Gastroesophageal sphincter (tissue), 4 donors: Measurements from ENCODE around the gene PLK1. TPM values are rescaled to one million over a fixed set of nuclear protein-coding genes. Genes with fewer than 3 reads are reported as not detected.
"Not testable (repeated sequence)": the region's sequence is repeated elsewhere in the genome, so short reads cannot be mapped to it uniquely, and the experiment has no call there.

Experiments used
- ATAC-seq: fragments of 150-250 bp; one replicate; pipeline ENCODE4 v1.9.1; 2016; ENCODE audit warnings: mild to moderate bottlenecking, moderate library complexity
- H3K27ac ChIP-seq, 4 donors: fragments of 200-600 bp; sonication (generic) in 3 of 4; 1 replicate in 3 of 4; 2 replicates in 1 of 4; pipeline ENCODE4 v1.5.1; 2016 to 2019
- H3K27me3 ChIP-seq: fragments of 200-600 bp; sonication (generic); one replicate; pipeline ENCODE4 v1.5.1; 2019
- H3K36me3 ChIP-seq, 2 donors: fragments of 200-600 bp; sonication (generic); one replicate each; pipeline ENCODE4 v1.5.1; 2019; ENCODE audit warnings: control low read depth in 1 of 2
- H3K4me1 ChIP-seq, 3 donors: fragments of 200-600 bp; sonication (generic); 1 replicate in 2 of 3; 2 replicates in 1 of 3; pipeline ENCODE4 v1.5.1; 2016 to 2019; ENCODE audit warnings: control low read depth in 2 of 3
- H3K4me3 ChIP-seq, 2 donors: fragments of 200-600 bp; sonication (generic); one replicate each; pipeline ENCODE4 v1.5.1; 2019; ENCODE audit warnings: mild to moderate bottlenecking in 1 of 2, moderate library complexity in 1 of 2
- H3K9me3 ChIP-seq, 3 donors: fragments of 200-600 bp; sonication (generic); one replicate each; pipeline ENCODE4 v1.5.1; 2017 to 2019; ENCODE audit warnings: control low read depth in 2 of 3
- EP300 ChIP-seq: sonication (generic); formaldehyde crosslinking; IDR thresholded peaks from one replicate; pipeline ENCODE4 v1.6.1; 2017; ENCODE audit warnings: antibody characterized with exemption, mild to moderate bottlenecking
- POLR2A ChIP-seq, 2 donors: fragments of 450-650 bp; IDR thresholded peaks; one replicate each; pipeline ENCODE4 v1.6.1; 2017; ENCODE audit warnings: antibody characterized with exemption in 2 of 2, mild to moderate bottlenecking in 2 of 2, moderate library complexity in 1 of 2
- POLR2AphosphoS5 ChIP-seq: sonication (generic); formaldehyde crosslinking; IDR thresholded peaks from one replicate; pipeline ENCODE4 v1.6.1; 2017; ENCODE audit warnings: antibody characterized with exemption
- WGBS, 2 donors: methylation state at CpG; one replicate each; pipeline ENCODE4 v1.1.5; 2018; ENCODE audit warnings: low coverage in 1 of 2; 5-methylcytosine and 5-hydroxymethylcytosine counted together
- total RNA-seq, 4 donors: library from RNA; depleted of rRNA; stranded (reverse); fragments of >200 nt; gene quantifications; one replicate each; pipeline ENCODE4 v1.1.0, GENCODE V29; 2016
- TF ChIP-seq, protein P1 (sequence below), 4 experiments: fragments of 200-600 bp in 2 of 4; fragments of 450-650 bp in 2 of 4; sonication (generic) in 1 of 4; IDR thresholded peaks; one replicate each; pipeline ENCODE4 v1.5.1; 2017 to 2019; ENCODE audit warnings: antibody characterized with exemption in 4 of 4, mild to moderate bottlenecking in 2 of 4, moderate library complexity in 2 of 4

The PLK1 gene
- total RNA-seq, 4 donors from 2014 or later: 0.94 to 3.3 (median 1.3) TPM

DNA sequence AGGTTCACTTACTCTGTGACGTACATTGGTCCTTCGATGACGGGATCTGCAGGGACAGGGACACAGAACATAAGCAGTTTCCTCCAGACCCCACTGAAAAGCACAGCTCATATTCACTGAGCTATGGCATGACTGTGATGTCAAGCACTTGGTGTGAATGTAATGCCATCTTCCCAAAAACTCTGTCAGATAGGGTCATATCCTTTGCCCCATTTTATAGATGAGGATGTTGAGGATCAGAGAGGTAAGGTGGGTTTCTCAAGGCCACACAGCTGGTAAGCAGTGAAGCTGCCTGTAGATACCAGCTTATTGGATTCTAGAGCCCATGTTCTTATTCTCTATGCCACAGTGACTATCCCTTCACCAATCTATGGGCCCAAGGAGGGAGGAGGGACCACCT is 31.8 kb downstream of the PLK1 start:
- Histone ChIP-seq H3K36me3 (no peaks in the 10 kb centered on the region), H3K4me3 (no peak overlapping the region), H3K27ac (no peak overlapping the region), H3K27me3 (peaks cover 69% of the 10 kb centered on the region), H3K4me1 (no peaks in the 10 kb centered on the region), H3K9me3 (peaks cover 0 to 30% (median 0%) of the 10 kb centered on the region in 3 donors)
- no peak for ATAC-seq
- TF ChIP-seq, protein P1, sequence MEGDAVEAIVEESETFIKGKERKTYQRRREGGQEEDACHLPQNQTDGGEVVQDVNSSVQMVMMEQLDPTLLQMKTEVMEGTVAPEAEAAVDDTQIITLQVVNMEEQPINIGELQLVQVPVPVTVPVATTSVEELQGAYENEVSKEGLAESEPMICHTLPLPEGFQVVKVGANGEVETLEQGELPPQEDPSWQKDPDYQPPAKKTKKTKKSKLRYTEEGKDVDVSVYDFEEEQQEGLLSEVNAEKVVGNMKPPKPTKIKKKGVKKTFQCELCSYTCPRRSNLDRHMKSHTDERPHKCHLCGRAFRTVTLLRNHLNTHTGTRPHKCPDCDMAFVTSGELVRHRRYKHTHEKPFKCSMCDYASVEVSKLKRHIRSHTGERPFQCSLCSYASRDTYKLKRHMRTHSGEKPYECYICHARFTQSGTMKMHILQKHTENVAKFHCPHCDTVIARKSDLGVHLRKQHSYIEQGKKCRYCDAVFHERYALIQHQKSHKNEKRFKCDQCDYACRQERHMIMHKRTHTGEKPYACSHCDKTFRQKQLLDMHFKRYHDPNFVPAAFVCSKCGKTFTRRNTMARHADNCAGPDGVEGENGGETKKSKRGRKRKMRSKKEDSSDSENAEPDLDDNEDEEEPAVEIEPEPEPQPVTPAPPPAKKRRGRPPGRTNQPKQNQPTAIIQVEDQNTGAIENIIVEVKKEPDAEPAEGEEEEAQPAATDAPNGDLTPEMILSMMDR (IDR thresholded peaks at IDR 0.05): no peak
- no peak for TF ChIP-seq EP300
- TF ChIP-seq POLR2AphosphoS5: no peak
- no peak for TF ChIP-seq POLR2A (IDR thresholded peaks at IDR 0.05)
- WGBS, 2 donors: 95% methylated on average over 3 of the region's 3 CpGs; no CpG with 5 or more reads in 1 of the 2 donors

DNA sequence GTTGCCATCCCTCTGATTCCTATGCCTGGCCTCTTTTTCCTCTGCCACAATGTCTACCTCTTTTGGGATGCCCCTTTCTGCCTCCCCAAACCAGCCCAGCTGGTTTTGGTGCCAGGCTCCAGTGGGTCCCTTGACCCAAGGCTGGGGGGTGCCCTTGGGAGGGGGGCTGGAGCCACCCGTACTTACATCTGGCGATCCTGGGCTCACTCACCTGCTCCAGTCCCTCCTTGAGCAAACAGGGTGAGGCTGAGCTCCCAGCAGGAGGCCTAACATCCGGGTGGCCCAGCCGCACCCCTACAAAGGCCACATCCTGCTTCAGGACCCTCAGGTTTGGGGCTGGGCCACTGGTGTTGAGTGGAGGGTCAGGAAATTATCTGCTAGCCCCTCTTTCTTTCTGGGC is 33.1 kb downstream of the PLK1 start:
- no CpG with 5 or more reads among the region's 4 CpGs for WGBS, 2 donors
- Histone ChIP-seq H3K27ac (no peak overlapping the region), H3K9me3 (peaks cover 0 to 30% (median 0%) of the 10 kb centered on the region in 3 donors), H3K4me3 (no peak overlapping the region), H3K27me3 (peaks cover 67% of the 10 kb centered on the region), H3K36me3 (no peaks in the 10 kb centered on the region), H3K4me1 (no peaks in the 10 kb centered on the region)
- TF ChIP-seq POLR2AphosphoS5: no peak
- TF ChIP-seq, protein P1 (IDR thresholded peaks at IDR 0.05): no peak
- no peak for TF ChIP-seq POLR2A (IDR thresholded peaks at IDR 0.05)
- no peak for TF ChIP-seq EP300
- no peak for ATAC-seq

DNA sequence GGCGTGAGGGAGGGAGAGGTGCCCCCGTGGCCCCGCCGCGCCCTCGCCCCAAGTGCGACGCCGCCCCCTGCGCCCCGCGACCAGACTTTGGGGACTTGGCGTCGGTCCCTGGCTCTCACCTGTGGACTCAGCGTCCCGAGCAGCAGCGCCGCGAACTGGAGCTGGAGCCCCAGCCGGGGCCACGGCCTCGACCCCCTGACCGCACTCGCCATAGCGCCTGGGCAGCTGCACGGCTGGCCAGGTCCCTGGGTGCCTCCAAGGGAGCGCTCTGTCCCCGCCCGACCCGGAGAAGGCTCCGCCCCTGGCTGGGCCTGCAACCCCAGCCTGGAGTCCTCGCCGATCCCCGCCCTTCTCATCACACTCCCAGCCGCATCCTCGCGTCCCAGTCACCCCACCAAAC is 34.3 kb downstream of the PLK1 start, which contains the start of gene ERN2:
TSS of gene ERN2 (minus strand) at position 247 of the 400 bp plus-strand sequence. CDS start at position 212, 35 bp downstream.
- H3K4me3 ChIP-seq: no peak within 1 kb of the TSS
- peaks cover 69% of the 10 kb centered on the region for H3K27me3 ChIP-seq

DNA sequence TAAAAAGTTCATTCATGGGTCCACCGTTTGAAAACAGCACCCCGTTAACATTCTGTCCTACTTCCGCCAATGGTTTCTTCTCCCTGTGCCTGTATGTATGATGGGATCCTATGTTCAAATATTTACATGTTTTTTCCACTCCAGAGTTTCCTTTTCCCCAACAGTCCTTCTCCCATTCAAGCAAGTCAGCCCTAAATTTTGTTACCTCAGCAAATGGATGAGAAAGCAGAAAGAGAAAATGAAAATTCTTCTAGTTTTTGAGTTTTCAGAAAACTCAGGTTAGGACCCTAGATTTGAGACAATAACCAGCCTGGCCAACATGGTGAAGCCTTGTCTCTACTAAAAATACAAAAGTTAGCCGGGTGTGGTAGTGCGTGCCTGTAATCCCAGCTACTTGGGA is 37.8 kb downstream of the PLK1 start:
- Histone ChIP-seq H3K4me3 (no peak overlapping the region), H3K27ac (no peak overlapping the region), H3K9me3 (no peaks in the 10 kb centered on the region), H3K4me1 (no peaks in the 10 kb centered on the region), H3K27me3 (peaks cover 72% of the 10 kb centered on the region), H3K36me3 (no peaks in the 10 kb centered on the region)
- no peak for TF ChIP-seq POLR2AphosphoS5
- TF ChIP-seq EP300: no peak
- no peak for TF ChIP-seq POLR2A (IDR thresholded peaks at IDR 0.05)
- TF ChIP-seq, protein P1 (IDR thresholded peaks at IDR 0.05): no peak
- no peak for ATAC-seq
- 83 to 88% methylated on average over 5 of the region's 5 CpGs for WGBS, 2 donors

More for the DNA sequence above, 34.3 kb downstream of the PLK1 start, which contains the start of gene ERN2:
- Histone ChIP-seq H3K9me3 (peaks cover 0 to 30% (median 0%) of the 10 kb centered on the region in 3 donors), H3K36me3 (no peaks in the 10 kb centered on the region), H3K27ac (no peak within 1 kb of the TSS), H3K4me1 (no peaks in the 10 kb centered on the region)
- WGBS, 2 donors: no CpG with 5 or more reads among the region's 37 CpGs
- ATAC-seq: no peak
- TF ChIP-seq POLR2A (IDR thresholded peaks at IDR 0.05): no peak
- no peak for TF ChIP-seq POLR2AphosphoS5
- TF ChIP-seq, protein P1 (IDR thresholded peaks at IDR 0.05): no peak
- no peak for TF ChIP-seq EP300

DNA sequence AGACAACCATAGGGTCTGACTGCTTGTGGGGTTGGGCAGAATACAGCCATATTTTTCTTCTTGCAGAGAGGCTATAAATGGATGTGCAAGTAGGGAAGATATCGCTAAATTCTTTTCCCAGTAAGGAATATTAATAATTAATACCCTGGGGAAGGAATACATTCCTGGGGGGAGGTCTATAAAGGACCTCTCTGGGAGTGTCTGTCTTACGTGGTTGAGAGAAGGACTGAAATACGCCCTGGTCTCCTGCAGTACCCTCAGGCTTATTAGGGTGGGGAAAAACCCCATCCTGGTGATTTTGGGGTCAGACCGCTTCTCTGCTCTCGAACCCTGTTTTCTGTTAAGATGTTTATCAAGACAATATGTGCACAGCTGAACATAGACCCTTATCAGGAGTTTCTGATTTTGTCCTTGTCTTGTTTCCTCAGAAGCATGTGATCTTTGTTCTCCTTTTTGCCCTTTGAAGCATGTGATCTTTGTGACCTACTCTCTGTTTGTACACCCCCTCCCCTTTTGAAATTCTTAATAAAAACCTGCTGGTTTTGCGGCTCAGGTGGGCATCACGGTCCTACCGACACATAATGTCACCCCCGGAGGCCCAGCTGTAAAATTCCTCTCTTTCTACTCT is 44.0 kb downstream of the PLK1 start:
- not testable (repeated sequence) for H3K4me3 ChIP-seq, ATAC-seq, H3K27ac ChIP-seq, H3K36me3 ChIP-seq, H3K4me1 ChIP-seq
- H3K9me3 ChIP-seq: peaks cover 0 to 11% (median 0%) of the 10 kb centered on the region in 3 donors
- H3K27me3 ChIP-seq: peaks cover 25% of the 10 kb centered on the region
- 74% methylated on average over 7 to 9 of the region's 9 CpGs for WGBS, 2 donors
